HG03565 (cell line): Measurements from ENCODE around the gene KRT32.
"Not testable (repeated sequence)": the region's sequence is repeated elsewhere in the genome, so short reads cannot be mapped to it uniquely, and the experiment has no call there.

Source experiments
- ATAC-seq: cut with Tn5 transposase; IDR thresholded peaks from one replicate; pipeline ENCODE4 v1.9.1; 2021; ENCODE audit warnings: mild to moderate bottlenecking, moderate library complexity; ENCODE audit not compliant: unreplicated experiment

KRT32 gene

GRCh38 chr17:41433586-41433985 lies 33.6 kb downstream of the KRT32 start:
- no peak for ATAC-seq

GRCh38 chr17:41430376-41430775 lies 36.8 kb downstream of the KRT32 start:
- not testable (repeated sequence) for ATAC-seq

- no peak for ATAC-seq
These were observed 37.5 kb downstream of the KRT32 start for GRCh38 chr17:41429667-41430066.

- no peak for ATAC-seq
These were observed 38.4 kb downstream of the KRT32 start for GRCh38 chr17:41428591-41429291.

GRCh38 chr17:41424111-41424635 lies 43.0 kb downstream of the KRT32 start, which contains the start of gene KRT37:
KRT37 (minus strand) TSS chr17:41424585; CDS start chr17:41424523, 62 bp downstream.
- ATAC-seq = no peak

- ATAC-seq = not testable (repeated sequence)
These were observed 44.6 kb downstream of the KRT32 start for GRCh38 chr17:41422586-41422985.

- no peak for ATAC-seq
These were observed 45.6 kb downstream of the KRT32 start for GRCh38 chr17:41421617-41422016.

GRCh38 chr17:41421116-41421515 lies 46.1 kb downstream of the KRT32 start:
- no peak for ATAC-seq

GRCh38 chr17:41420134-41420533 lies 47.1 kb downstream of the KRT32 start:
- ATAC-seq = no peak

- ATAC-seq = no peak
These were observed 47.5 kb downstream of the KRT32 start for GRCh38 chr17:41419716-41420115.

GRCh38 chr17:41418116-41418860 lies 48.9 kb downstream of the KRT32 start:
- ATAC-seq = no peak

- ATAC-seq = no peak
These were observed 49.6 kb downstream of the KRT32 start for GRCh38 chr17:41417576-41418015.

- ATAC-seq = no peak
These were observed 50.1 kb downstream of the KRT32 start for GRCh38 chr17:41417127-41417526.

- no peak for ATAC-seq
These were observed 50.7 kb downstream of the KRT32 start for GRCh38 chr17:41416479-41416878.

- ATAC-seq = no peak
These were observed 51.3 kb downstream of the KRT32 start for GRCh38 chr17:41415833-41416335.

- no peak for ATAC-seq
These were observed 51.8 kb downstream of the KRT32 start for GRCh38 chr17:41415411-41415810.

GRCh38 chr17:41413982-41414381 lies 53.2 kb downstream of the KRT32 start:
- ATAC-seq = no peak

GRCh38 chr17:41413353-41413957 lies 53.7 kb downstream of the KRT32 start:
- ATAC-seq = no peak

GRCh38 chr17:41411072-41411840 lies 55.9 kb downstream of the KRT32 start:
- ATAC-seq = no peak
